GM19239 (cell line): ENCODE data around the gene PDP2.

ENCODE experiments used
- DNase-seq: peaks from one replicate; pipeline ENCODE4 v3.0.0; 2011; ENCODE audit warnings: low spot score; ENCODE audit not compliant: insufficient read length
- FAIRE-seq: peaks from 2 replicates; lab custom pipeline; 2011; peaks lifted over from hg19 to GRCh38; lab: Jason Lieb, UNC

Gene PDP2

GRCh38 chr16:66880288-66881013, at the start of gene PDP2:
Gene PDP2 (plus strand): TSS chr16:66880515. CDS start chr16:66884285, 3,770 bp downstream.
- peak; percentile 85 for DNase-seq
- peak; percentile 91 for FAIRE-seq

- FAIRE-seq: no peak
Measured at GRCh38 chr16:66832190-66832589, 48.1 kb upstream of the PDP2 start.

GRCh38 chr16:66832661-66833305, 47.5 kb upstream of the PDP2 start:
- FAIRE-seq: no peak
- no peak for DNase-seq

More at GRCh38 chr16:66832190-66832589, 48.1 kb upstream of the PDP2 start:
- no peak for DNase-seq

GRCh38 chr16:66834746-66835145, 45.6 kb upstream of the PDP2 start:
- FAIRE-seq: no peak
- no peak for DNase-seq

- FAIRE-seq: no peak
- DNase-seq: no peak
Measured at GRCh38 chr16:66840883-66841282, 39.4 kb upstream of the PDP2 start.

DNA sequence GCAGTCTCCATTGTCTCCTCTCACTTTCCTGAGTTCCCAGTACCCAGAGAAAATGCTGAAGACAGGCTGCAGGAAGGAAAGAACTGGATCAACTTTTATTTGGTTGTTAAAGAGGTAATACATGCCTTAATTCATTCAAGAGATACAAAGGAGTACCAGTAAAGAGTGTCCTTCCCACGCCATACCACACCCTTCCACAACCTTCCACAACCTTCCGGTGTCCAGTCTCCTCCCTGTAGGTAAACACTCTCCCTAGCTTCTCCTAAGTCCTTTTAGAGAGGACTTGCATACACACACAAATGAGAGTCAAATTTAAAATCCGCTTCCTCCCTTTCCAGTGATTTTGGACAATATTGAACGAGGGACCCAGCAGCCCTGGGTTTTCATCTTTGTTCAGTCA, 38.9 kb upstream of the PDP2 start:
- no peak for DNase-seq
- no peak for FAIRE-seq

- no peak for FAIRE-seq
- DNase-seq: no peak
Measured at GRCh38 chr16:66842765-66843164, 37.5 kb upstream of the PDP2 start.

DNA sequence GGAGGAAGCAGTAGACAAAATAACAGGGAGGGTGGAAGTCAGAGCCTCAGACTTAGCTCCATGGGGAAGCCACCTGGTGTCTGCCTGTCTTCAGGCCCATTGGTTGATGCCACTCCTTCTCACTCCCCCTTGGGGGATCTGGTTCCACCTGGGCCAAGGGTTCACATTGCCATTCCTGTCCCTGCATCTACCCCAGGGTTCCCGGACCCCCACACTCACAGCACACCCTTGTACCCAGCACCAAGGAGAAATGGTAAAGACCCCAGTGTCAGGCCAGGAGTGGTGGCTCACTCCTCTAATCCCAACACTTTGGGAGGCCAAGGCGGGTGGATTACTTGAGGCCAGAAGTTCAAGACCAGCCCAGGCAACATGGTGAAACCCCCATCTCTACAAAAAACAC, 37.1 kb upstream of the PDP2 start:
- no peak for DNase-seq
- no peak for FAIRE-seq

DNA sequence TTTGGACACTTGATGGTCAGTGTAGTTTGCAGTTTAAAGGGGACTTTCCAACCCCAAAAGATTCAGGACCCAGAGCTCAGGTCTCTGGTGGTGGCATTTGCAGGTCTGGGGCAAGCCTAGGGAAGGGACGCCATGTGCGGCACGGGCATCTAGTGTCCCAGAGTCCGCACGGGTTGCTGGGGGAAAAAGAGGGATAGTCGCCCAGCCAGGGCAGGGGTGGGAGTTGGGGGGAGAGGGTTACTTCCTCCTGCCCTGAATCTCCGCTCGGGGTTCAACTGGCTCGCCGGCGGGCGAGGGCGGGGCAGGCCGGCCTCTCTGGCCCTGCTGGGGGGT, 36.3 kb upstream of the PDP2 start:
- FAIRE-seq: no peak
- DNase-seq: no peak

- no peak for FAIRE-seq
- DNase-seq: no peak
Measured at GRCh38 chr16:66844342-66845079, 35.8 kb upstream of the PDP2 start, which contains the start of gene CA7. Gene CA7 (plus strand): TSS chr16:66844414. CDS start chr16:66844488, 74 bp downstream.

DNA sequence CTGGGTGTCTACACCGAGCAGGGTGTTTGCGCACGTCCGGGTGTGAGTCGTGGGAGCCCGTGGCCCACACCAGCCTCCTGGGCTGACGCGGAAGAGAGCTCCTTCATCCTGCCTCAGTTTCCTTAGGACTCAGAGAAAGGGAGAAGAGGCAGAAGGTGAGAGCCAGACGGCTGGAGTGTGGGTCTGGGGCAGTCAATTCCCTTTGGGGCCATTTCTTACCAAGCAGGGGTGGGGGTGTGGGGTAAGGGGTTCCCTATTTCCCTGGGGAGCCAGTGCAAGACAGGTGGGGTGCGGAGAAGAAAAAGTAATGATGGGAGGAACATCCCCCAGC, 35.3 kb upstream of the PDP2 start:
- DNase-seq (no peak), FAIRE-seq (no peak)

GRCh38 chr16:66845791-66846221, 34.5 kb upstream of the PDP2 start:
- FAIRE-seq (no peak), DNase-seq (no peak)

GRCh38 chr16:66846266-66846665, 34.0 kb upstream of the PDP2 start:
- DNase-seq: no peak
- no peak for FAIRE-seq

DNA sequence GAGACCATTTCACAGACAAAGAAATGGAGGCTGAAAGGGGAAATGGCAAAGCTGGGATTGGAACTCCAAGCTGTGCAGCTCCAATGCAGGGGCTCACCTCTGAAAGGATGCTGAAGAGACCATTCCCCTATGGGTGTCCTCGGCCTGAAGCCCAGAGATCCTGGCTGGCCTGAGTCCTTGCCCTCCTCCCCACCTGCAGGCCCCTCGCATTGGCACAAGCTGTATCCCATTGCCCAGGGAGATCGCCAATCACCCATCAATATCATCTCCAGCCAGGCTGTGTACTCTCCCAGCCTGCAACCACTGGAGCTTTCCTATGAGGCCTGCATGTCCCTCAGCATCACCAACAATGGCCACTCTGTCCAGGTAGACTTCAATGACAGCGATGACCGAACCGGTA, 33.5 kb upstream of the PDP2 start:
- FAIRE-seq (no peak), DNase-seq (no peak)

GRCh38 chr16:66847533-66848067, 32.7 kb upstream of the PDP2 start:
- FAIRE-seq (no peak), DNase-seq (no peak)

GRCh38 chr16:66848172-66848571, 32.1 kb upstream of the PDP2 start:
- no peak for DNase-seq
- no peak for FAIRE-seq

- FAIRE-seq (no peak), DNase-seq (no peak)
Measured at GRCh38 chr16:66849021-66849420, 31.3 kb upstream of the PDP2 start.

DNA sequence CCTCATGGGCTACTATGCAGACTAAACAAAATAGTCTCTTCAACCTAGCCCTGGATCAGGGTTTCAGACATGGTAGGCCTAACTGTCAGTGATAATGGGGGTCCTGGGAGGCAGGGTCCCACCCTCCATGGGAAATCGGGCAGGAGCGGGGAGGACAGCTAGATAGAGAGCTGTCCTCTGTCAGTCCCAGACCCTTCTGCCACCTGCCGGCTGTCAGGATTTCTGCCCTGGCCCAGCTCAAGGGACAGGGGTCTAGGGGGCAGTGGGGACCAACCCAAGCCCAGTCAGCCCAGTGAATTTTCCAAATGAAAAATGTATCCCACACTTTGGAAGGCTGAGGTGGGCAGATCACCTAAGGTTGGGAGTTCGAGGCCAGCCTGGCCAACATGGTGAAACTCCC, 30.8 kb upstream of the PDP2 start:
- DNase-seq (no peak), FAIRE-seq (no peak)

GRCh38 chr16:66850115-66850815, 30.1 kb upstream of the PDP2 start:
- FAIRE-seq: no peak
- DNase-seq: no peak

DNA sequence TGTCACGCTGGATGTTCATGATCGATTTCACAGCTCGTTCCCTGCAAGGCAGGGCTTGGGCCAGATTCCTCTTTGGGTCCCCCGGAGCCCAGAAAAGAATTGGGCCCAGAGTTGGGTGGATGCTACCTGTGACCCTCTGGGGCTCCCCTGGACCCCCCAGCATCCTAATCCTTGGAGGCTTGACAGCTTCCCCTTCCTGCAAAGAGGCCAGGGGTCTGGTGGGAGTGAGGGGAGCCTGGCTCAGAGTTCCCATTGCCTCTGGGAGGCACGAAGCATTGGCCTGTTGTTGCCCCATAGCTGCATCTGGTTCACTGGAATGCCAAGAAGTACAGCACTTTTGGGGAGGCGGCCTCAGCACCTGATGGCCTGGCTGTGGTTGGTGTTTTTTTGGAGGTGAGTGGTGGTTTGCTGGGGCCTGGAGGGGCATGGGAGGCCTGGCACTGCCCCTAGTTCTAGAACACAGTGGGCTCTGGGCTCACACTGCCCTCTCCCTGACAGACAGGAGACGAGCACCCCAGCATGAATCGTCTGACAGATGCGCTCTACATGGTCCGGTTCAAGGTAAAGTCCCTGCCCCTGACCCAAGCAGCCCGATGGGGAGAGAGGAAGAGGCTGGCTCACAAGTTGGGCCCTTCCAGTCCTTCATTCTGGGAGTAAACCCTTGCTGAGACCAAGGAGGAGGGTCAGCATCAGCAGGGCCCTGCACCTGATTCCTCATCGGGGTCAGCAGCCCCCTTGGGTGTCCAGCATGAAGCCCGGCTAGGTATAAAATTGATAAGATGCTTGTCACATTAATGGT, 28.9 kb upstream of the PDP2 start:
- no peak for DNase-seq
- FAIRE-seq: no peak
